GM21381 (cell line): Measurements from ENCODE around the gene CCDC107.

Experiments
- ATAC-seq: cut with Tn5 transposase; IDR thresholded peaks from one replicate; pipeline ENCODE4 v1.9.1; 2021; ENCODE audit warnings: mild to moderate bottlenecking, moderate library complexity; ENCODE audit not compliant: unreplicated experiment

CCDC107 gene

DNA sequence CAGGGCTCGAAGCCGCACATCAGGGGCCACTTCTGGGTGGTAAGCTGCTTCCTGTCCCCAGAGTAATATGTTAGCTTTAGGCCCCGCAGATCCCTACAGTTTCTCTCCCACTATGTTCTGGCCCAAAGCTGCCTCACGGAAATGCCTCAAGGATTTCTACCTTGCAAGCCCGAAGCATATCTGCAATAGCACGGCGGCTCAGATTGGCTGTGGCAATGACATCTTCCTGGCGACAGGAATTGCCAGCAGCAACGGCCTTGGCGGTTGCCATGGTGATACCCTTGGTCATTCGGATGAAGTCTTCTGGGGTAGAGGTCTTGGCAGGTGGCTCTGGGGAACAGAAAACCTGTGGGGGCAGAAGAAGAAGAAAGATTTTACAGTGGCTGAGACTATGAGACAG lies 41.9 kb downstream of the CCDC107 start:
- ATAC-seq: no peak

DNA sequence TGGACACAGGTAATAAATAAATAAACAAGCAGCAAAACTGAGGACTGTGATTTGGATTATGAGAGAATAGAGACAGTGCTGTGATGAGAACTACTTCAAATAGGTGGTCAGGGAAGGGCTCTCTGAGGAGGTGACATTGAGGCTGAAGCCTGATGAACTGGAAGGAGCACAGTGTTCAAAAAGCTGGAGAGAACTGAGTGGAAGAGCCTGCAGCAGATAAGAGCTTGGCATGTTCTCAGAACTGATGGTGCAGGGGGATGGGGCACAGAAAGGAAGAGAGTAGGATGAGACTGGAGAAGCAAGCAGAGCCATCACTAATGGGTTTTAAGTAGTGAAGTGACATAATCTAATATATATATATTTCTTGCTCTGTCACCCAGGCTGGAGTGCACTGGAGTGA lies 42.9 kb downstream of the CCDC107 start:
- no peak for ATAC-seq

DNA sequence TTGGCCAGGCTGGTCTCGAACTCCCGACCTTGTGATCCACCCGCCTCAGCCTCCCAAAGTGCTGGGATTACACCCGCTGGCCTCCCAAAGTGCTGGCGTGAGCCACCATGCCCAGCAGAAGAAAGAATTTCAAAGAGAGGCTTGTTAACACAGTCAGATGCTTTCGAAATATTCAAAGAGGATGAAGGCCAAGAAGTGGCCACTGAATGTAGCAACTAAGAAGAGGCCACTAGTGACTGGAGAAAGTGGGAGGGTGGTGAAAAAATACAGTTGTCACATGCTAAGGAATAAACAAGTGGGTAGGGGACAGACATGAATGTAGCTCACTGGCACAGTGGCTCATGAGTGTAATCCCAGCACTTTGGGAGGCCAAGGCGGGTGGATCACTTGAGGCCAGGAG lies 44.6 kb downstream of the CCDC107 start:
- ATAC-seq: no peak

DNA sequence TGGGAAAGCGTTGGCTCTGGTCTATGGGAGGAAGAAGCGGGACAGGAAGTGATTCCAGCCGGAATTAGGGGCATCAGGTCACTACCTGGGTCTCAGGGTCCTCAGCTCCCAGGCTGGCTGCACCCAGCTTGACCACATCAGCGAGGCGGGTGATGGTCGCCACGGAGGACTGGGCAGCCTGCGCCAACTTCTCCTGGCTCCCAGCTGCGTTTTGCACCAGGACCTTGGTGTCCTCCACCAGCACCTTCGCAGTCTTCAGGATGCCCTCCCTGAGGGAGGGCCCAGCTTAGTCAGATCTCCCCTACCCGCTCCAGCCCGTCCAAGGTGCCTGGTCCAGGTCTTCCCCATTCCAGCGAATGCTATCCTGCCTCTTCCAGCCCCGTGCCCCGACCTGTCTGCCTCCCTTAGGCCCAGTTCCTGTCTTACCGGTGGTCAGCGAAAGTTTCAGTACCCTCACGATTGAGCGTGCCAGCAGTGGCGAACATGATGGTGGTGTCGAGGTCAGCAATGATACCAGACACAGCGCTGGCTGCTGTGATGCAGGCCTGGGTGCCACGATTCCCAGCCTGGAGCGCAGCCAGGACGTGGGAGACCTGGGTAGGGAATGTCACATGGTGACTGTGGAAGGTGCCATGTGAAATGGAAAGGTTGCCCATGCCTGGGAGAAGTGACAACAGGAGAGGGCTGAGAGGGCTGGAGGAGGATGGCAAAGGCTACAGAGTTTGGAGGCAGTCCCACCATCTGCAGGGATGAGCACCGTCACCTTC lies 46.0 kb downstream of the CCDC107 start:
- no peak for ATAC-seq

DNA sequence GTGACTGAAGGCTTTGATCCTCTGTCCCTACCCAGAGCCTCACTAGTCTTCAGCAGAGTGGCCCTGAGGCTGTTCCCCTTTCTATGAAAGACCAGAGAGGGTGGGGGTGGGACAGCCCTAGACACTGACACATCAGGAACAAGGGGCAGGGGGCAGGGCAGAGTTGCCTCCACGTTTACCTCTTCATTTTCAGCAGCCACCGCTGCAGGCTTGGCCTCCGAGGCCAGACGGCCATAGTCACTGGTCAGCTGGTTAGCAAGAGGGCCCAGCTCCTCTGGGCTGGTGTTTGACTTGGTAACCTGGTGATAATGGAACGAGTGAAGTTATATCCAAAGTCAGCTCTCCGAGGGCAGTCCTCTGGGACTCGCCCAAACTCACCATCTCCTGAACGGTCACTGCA lies 47.3 kb downstream of the CCDC107 start:
- ATAC-seq: no peak

DNA sequence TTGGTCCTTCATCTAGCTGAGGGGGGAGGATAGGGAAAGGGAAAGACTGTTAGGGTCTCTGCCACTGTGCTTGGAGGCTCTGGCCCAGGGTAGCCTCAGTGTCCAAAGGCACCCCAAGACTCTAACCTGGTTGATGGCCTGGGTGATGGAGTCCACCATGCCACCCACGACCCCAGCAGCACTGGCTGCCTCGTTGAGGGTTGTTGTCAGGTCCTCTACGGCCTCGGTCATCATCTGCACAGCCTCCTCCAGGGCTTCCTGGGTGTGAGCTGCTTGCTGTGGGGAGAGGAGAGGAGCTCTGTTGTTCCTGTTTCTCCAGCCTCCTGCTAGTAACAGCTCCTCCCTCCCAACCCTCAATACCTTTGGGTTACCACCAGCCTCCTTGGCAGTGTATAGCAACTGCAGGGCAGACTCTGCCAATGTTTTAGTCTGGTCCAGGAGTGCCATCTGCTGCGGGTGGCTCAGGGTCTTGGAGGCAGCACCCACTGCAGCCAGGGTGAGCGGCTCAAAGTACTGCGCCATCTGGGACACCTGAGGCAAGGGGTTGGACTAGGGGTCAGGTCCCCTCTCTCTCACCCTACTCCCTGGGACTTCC lies 47.8 kb downstream of the CCDC107 start:
- no peak for ATAC-seq

DNA sequence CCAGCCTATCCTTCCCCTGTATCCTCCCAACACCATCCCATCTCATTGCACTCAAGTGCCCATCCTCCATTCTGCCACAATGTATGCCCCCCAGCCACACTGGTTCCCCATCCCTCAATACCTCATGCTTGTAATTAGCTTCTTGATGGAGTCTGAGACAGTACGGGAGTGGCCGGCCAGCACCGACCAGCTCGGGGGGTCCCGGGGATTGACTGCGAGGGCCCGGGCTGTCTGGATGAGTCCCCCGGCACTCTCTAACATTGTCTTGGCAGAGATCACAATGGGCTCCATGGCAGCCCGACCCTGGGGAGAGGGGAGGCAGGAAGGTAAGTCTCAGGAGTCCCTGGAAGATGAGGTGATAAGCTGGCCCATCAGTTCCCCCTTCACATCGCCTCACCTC lies 48.9 kb downstream of the CCDC107 start:
- no peak for ATAC-seq

DNA sequence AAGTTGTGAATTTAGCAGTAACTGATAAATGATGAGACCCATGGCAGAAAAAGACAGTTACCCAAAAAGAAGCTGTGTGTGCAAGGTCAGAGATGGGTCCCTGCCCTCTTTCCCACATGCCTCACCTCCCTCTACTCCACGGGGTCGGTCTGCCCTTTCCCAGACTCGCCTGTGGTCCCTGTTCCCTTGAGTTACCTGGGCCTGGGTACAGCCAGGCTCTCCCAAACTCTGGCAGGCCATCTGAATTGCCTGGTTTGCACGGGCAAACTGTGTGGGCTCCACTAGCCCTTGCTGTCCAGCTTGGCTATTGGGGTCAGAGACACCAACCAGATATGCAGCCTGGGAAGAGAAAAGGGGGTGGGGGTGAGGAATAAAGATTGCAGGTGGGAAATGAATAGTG lies 50.1 kb downstream of the CCDC107 start:
- no peak for ATAC-seq

DNA sequence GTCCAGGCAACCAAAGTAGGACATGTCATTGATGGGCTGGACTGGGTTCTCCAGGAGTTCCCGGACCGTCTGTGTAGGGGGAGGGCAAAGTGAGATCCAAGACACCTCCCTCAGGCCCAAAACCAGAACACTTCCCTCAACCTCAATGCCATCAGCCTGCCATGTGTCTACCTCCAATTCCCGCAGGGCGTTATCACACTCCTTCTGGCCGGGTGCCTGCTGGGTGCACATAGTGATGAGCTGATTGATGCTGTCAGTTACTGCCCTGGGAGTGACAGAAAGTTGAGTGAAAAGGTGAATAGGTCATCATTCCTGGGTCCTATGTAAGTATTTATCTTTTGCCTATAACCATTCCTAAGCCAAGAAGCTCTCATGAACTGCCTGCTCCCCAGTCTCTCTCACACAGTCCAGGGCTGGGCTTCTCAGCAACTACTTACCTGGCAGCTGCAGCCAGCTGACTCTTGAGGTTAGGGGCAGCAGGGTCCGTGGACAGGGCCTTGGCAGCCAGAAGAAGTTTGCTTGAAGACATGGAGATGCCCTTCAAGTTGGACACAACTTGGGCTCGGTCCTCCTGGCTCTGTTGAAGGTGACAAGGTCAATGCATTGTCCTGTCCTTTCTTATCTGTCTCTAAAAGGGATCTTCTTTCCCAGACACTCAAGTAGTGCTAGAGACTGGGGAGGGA lies 52.9 kb downstream of the CCDC107 start:
- ATAC-seq: no peak
